OCI-LY3 (cell line): Measurements from ENCODE around the gene GLIS1.

ENCODE experiments used
- CTCF ChIP-seq: fragments of 200-600, 300-600 bp; sonication (generic); IDR thresholded peaks from 2 replicates; pipeline ENCODE4 v1.5.1; 2014; ENCODE audit warnings: antibody characterized with exemption, low read length, low read depth
- EZH2phosphoT487 ChIP-seq: fragments of 200-600 bp; shearing (Covaris generic); IDR thresholded peaks from 2 replicates; pipeline ENCODE4 v1.6.1; 2018; ENCODE audit warnings: antibody characterized with exemption, mixed run types, low read depth

- TF ChIP-seq CTCF (no peak), EZH2phosphoT487 (no peak)
Measured at GRCh38 chr1:53510215-53510614, 228.7 kb downstream of the GLIS1 start.
